ENCODE data around the gene WHAMM. TPM values are rescaled to one million over a fixed set of nuclear protein-coding genes. Genes with fewer than 3 reads are reported as not detected.
"Not testable (repeated sequence)": the region's sequence is repeated elsewhere in the genome, so short reads cannot be mapped to it uniquely, and the experiment has no call there.

The WHAMM gene
- total and polyA plus RNA-seq, 7 donors: 9.9 to 30.8 (median 19.4) TPM

- H3K36me3 ChIP-seq (ENCODE audit: insufficient read depth in 1 of 2, low read depth in 1 of 2): peaks cover 0 to 41% of the 10 kb centered on the region in 2 donors
- H3K27me3 ChIP-seq (ENCODE audit: insufficient read depth in 3 of 3, low read length in 2 of 3): no peaks in the 10 kb centered on the region
- DNase-seq: peak in 1 of 2 donors; percentile 51
- H3K4me1 ChIP-seq: peaks cover 80% of the 10 kb centered on the region
- peak overlapping the region; percentile 98 for H3K27ac ChIP-seq
- ATAC-seq: peak in 1 of 4 donors; percentile 3
- H3K9me3 ChIP-seq: no peaks in the 10 kb centered on the region
- no peak for TF ChIP-seq CTCF (IDR thresholded peaks at IDR 0.05)
- H3K4me3 ChIP-seq: no peak overlapping the region
- 42 to 65% (median 44%) methylated on average over 9 of the region's 9 CpGs for WGBS, 3 donors
- intact Hi-C loops (cut with DNase I): loop anchor here (5.0 to 10.0 kb wide), 2 partner anchors 38 to 640 kb away; no protein-coding TSS in a partner anchor
These were observed 44.7 kb upstream of the WHAMM start for GRCh38 chr15:82764740-82765139.

GRCh38 chr15:82766201-82766600 is 43.2 kb upstream of the WHAMM start:
- not testable (repeated sequence) for H3K9me3 ChIP-seq; H3K27me3 ChIP-seq (ENCODE audit: insufficient read depth in 3 of 3, low read length in 2 of 3); H3K4me3 ChIP-seq; DNase-seq
- H3K36me3 ChIP-seq (ENCODE audit: insufficient read depth in 1 of 2, low read depth in 1 of 2): peaks cover 0 to 34% of the 10 kb centered on the region in 2 donors
- peak; percentile 24 to 75 (median 50) for ATAC-seq
- H3K27ac ChIP-seq: peak overlapping the region; percentile 98
- intact Hi-C loops (cut with DNase I): loop anchor here (5.0 to 10.0 kb wide), 2 partner anchors 36 to 641 kb away; no protein-coding TSS in a partner anchor
- H3K4me1 ChIP-seq: peaks cover 80% of the 10 kb centered on the region
- WGBS, 3 donors: 24 to 52% (median 44%) methylated on average over 7 of the region's 7 CpGs

GRCh38 chr15:82767163-82767829 is 42.1 kb upstream of the WHAMM start:
- H3K9me3 ChIP-seq: no peaks in the 10 kb centered on the region
- TF ChIP-seq CTCF (IDR thresholded peaks at IDR 0.05): no peak
- H3K27ac ChIP-seq: peak overlapping the region; percentile 98
- peaks cover 0 to 33% of the 10 kb centered on the region in 2 donors for H3K36me3 ChIP-seq (ENCODE audit: insufficient read depth in 1 of 2, low read depth in 1 of 2)
- DNase-seq (no peak), ATAC-seq (peak in 2 of 4 donors; percentile 5 to 25)
- WGBS, 3 donors: 48 to 87% (median 49%) methylated on average over 2 of the region's 2 CpGs
- H3K4me1 ChIP-seq: peaks cover 78% of the 10 kb centered on the region
- no peak overlapping the region for H3K4me3 ChIP-seq
- intact Hi-C loops (cut with DNase I): loop anchor here (5.0 to 10.0 kb wide), 2 partner anchors 35 to 642 kb away; no protein-coding TSS in a partner anchor
- H3K27me3 ChIP-seq (ENCODE audit: insufficient read depth in 3 of 3, low read length in 2 of 3): no peaks in the 10 kb centered on the region

- no peak overlapping the region for H3K4me3 ChIP-seq
- H3K36me3 ChIP-seq (ENCODE audit: insufficient read depth in 1 of 2, low read depth in 1 of 2): peaks cover 0 to 39% of the 10 kb centered on the region in 2 donors
- H3K9me3 ChIP-seq: no peaks in the 10 kb centered on the region
- H3K27ac ChIP-seq: peak overlapping the region; percentile 98
- 29 to 37% (median 31%) methylated on average over 4 of the region's 4 CpGs for WGBS, 3 donors
- ATAC-seq (peak; percentile 81 to 83 (median 83)), DNase-seq (peak; percentile 41 to 79)
- intact Hi-C loops (cut with DNase I): loop anchor here (2.0 to 10.0 kb wide), 3 partner anchors 34 to 644 kb away; no protein-coding TSS in a partner anchor
- no peaks in the 10 kb centered on the region for H3K27me3 ChIP-seq (ENCODE audit: insufficient read depth in 3 of 3, low read length in 2 of 3)
- peaks cover 67% of the 10 kb centered on the region for H3K4me1 ChIP-seq
- no peak for TF ChIP-seq CTCF (IDR thresholded peaks at IDR 0.05)
These were observed 40.9 kb upstream of the WHAMM start for GRCh38 chr15:82768414-82769054.

Measured in psoas muscle (tissue), 8 donors.